Right lobe of liver (tissue), 4 donors: ENCODE results near the gene INSRR.

ENCODE experiments used
- POLR2A ChIP-seq: fragments of 450-650 bp; IDR thresholded peaks from one replicate; pipeline ENCODE4 v1.6.1; 2017; ENCODE audit warnings: antibody characterized with exemption, mild to moderate bottlenecking
- TF ChIP-seq, protein P1 (sequence below), 4 donors: fragments of 200-600 bp in 3 of 4; fragments of 450-650 bp in 1 of 4; IDR thresholded peaks; one replicate each; pipeline versions ENCODE4 v1.5.1 to v1.8.0; 2016 to 2022; ENCODE audit warnings: antibody characterized with exemption in 4 of 4, mild to moderate bottlenecking in 2 of 4
- donor health status: DM: no; HTN: no; CAD: no.
- donor health status: DM: no; HTN: no; CAD: no.
- donor health status: DM: no; HTN: yes; CAD: no.

DNA sequence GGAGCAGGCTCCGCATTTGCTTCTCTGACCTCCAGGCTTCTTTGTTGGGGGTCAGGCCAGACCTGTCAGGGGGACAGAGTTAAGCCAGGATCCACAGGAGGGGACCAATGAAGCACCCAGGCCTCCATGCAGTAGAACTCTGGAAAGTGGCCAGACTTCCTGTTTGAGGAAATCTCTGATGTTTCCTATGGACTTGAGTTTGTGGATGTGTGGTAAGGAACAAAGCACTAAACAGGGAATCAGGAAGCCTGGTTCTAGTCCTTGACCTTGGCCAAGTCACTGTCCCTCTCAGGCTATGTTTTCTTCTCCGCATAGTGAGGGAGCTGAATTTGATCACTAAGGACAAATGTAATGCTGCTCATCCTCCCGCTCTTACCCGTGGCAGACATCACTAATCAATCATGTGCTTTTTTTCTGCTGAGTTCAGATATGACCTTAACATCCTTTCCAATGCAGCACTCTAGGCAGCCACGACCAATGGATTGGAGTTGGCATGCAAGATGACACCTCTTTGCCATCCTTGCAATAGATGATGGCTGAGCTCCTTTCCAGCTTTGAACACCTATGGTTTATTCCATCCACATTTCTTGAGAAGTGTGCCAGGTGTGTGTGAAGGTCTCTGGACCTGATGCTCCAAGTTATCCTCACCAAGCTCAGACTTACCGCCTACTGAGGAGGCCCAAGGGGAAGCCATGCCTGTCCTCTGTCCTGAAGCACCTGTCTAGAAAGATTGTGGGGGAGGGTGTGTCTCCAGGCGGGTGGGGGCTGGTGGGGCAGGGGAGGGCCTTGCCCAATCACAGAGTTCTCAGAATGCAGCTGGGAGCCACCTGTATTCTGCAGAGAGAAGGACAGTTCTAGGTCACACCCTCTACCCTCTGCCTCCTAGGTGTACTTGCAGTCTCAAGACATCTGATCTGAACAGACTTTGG is 52.1 kb downstream of the INSRR start:
- TF ChIP-seq, protein P1, sequence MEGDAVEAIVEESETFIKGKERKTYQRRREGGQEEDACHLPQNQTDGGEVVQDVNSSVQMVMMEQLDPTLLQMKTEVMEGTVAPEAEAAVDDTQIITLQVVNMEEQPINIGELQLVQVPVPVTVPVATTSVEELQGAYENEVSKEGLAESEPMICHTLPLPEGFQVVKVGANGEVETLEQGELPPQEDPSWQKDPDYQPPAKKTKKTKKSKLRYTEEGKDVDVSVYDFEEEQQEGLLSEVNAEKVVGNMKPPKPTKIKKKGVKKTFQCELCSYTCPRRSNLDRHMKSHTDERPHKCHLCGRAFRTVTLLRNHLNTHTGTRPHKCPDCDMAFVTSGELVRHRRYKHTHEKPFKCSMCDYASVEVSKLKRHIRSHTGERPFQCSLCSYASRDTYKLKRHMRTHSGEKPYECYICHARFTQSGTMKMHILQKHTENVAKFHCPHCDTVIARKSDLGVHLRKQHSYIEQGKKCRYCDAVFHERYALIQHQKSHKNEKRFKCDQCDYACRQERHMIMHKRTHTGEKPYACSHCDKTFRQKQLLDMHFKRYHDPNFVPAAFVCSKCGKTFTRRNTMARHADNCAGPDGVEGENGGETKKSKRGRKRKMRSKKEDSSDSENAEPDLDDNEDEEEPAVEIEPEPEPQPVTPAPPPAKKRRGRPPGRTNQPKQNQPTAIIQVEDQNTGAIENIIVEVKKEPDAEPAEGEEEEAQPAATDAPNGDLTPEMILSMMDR (IDR thresholded peaks at IDR 0.05) = no peak
- no peak for TF ChIP-seq POLR2A
